ENCODE measurements around the gene POLR3F. TPM values are rescaled to one million over a fixed set of nuclear protein-coding genes. Genes with fewer than 3 reads are reported as not detected.
"Not testable (repeated sequence)": the region's sequence is repeated elsewhere in the genome, so short reads cannot be mapped to it uniquely, and the experiment has no call there.

Gene POLR3F
- total and polyA plus RNA-seq, 5 experiments from 2014 or later: 5.2 to 13.0 (median 9.3) TPM

GRCh38 chr20:18477218-18477617, 10.0 kb downstream of the POLR3F start:
- DNase-seq (no peak), ATAC-seq (no peak)
- Mint-ChIP-seq H3K36me3 (peaks cover 0 to 85% (median 23%) of the 10 kb centered on the region in 3 donors), H3K9me3 (no peaks in the 10 kb centered on the region), H3K27ac (no peak overlapping the region), H3K4me1 (peaks cover 0 to 3% (median 0%) of the 10 kb centered on the region in 4 donors), H3K4me3 (no peak overlapping the region), H3K27me3 (no peaks in the 10 kb centered on the region)
- POLR2A ChIA-PET: interaction anchor here (1.3 kb wide), 1 partner anchor 20 kb away, joined by 4 read pairs; the partner anchor contains the start of gene RBBP9

GRCh38 chr20:18477821-18478220, 10.6 kb downstream of the POLR3F start:
- DNase-seq: no peak
- Mint-ChIP-seq H3K27me3 (no peaks in the 10 kb centered on the region), H3K9me3 (no peaks in the 10 kb centered on the region), H3K27ac (peak overlapping the region in 1 of 10 donors; percentile 29), H3K36me3 (peaks cover 0 to 91% (median 28%) of the 10 kb centered on the region in 3 donors), H3K4me3 (no peak overlapping the region), H3K4me1 (peaks cover 0 to 3% (median 0%) of the 10 kb centered on the region in 4 donors)
- POLR2A ChIA-PET: interaction anchor here (1.3 kb wide), 1 partner anchor 19 kb away, joined by 4 read pairs; the partner anchor contains the start of gene RBBP9
- no peak for ATAC-seq

DNA sequence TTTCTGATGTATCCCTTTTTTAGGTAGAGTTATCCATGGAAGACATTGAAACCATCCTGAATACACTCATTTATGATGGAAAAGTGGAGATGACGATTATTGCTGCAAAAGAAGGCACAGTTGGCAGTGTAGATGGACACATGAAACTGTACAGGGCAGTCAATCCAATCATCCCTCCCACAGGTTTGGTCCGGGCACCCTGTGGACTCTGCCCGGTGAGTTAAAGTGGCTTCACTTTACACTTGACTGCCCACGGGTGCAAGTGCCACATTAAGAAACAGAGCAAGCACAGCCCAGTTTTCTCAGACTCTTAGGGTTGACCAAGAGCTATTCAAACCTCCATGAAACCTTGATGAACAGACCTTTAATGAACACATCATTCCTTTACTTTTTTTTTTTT, 14.4 kb downstream of the POLR3F start:
- no peak overlapping the region for H3K4me3 Mint-ChIP-seq
- DNase-seq (no peak), ATAC-seq (no peak)
- H3K9me3 Mint-ChIP-seq: no peaks in the 10 kb centered on the region
- H3K4me1 Mint-ChIP-seq: peaks cover 0 to 3% (median 0%) of the 10 kb centered on the region in 4 donors
- POLR2A ChIA-PET: interaction anchor here (1.9 kb wide), 1 partner anchor 15 kb away, joined by 6 read pairs; the partner anchor contains the start of gene RBBP9
- peaks cover 0 to 89% (median 17%) of the 10 kb centered on the region in 3 donors for H3K36me3 Mint-ChIP-seq
- peak overlapping the region in 2 of 10 donors; percentile 40 to 58 for H3K27ac Mint-ChIP-seq
- no peaks in the 10 kb centered on the region for H3K27me3 Mint-ChIP-seq

DNA sequence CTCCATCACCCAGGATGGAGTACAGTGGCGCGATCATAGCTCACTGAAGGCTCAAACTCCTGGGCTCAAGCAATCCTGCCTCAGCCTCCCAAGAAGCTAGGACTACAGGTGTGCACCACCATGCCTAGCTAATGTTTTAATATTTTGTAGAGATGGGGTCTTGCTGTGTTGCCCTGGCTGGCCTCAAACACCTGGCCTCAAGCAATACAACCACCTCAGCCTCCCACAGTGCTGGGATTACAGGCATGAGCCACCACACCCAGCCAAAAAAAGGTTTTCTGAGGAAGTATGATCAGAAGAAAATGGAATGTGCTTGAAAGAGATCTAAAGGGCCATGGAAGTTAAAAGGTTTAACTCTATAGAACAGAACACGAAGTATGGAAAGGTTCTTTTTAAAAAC, 21.1 kb downstream of the POLR3F start:
- Mint-ChIP-seq H3K36me3 (peaks cover 3 to 78% (median 15%) of the 10 kb centered on the region in 3 donors), H3K27ac (no peak overlapping the region), H3K4me1 (peaks cover 0 to 3% (median 0%) of the 10 kb centered on the region in 4 donors), H3K9me3 (no peaks in the 10 kb centered on the region), H3K4me3 (no peak overlapping the region), H3K27me3 (no peaks in the 10 kb centered on the region)
- no peak for ATAC-seq
- no peak for DNase-seq
- POLR2A ChIA-PET: interaction anchor here (1.0 kb wide), 1 partner anchor 21 kb away, joined by 3 read pairs; the partner anchor contains the start of genes DZANK1 and POLR3F

DNA sequence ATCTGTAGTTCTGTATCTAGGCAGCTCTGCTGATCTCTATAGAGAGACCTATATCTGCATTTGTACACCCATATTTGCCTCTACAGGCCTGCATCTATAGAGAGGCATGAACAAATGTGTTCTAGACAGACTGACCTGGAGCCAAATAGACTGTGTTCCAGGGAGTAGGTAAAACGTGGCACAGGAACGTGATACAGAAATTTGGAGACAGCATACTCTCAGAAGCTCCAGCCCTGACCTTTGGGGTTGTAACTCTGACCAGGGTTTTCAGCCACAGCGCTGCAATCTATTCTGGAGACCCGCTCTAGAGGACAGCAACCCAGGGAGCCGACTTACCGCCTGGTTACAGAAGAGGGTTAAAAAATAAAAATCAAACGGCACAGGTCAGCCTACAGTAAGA, 28.9 kb downstream of the POLR3F start:
- Mint-ChIP-seq H3K4me1 (peaks cover 11 to 19% (median 14%) of the 10 kb centered on the region in 4 donors), H3K27ac (peak overlapping the region in 9 of 10 donors; percentile 19 to 97 (median 85)), H3K36me3 (peaks cover 6 to 19% (median 10%) of the 10 kb centered on the region in 3 donors), H3K9me3 (no peaks in the 10 kb centered on the region), H3K27me3 (no peaks in the 10 kb centered on the region), H3K4me3 (peak overlapping the region; percentile 95 to 99 (median 97))
- POLR2A ChIA-PET: interaction anchor here (1.0 to 4.5 kb wide), 6 partner anchors 11 to 208 kb away, joined by 3 to 94 read pairs (median 8); partner anchors contain the start of genes DZANK1, POLR3F, SEC23B and SMIM26
- no peak for ATAC-seq
- no peak for DNase-seq

DNA sequence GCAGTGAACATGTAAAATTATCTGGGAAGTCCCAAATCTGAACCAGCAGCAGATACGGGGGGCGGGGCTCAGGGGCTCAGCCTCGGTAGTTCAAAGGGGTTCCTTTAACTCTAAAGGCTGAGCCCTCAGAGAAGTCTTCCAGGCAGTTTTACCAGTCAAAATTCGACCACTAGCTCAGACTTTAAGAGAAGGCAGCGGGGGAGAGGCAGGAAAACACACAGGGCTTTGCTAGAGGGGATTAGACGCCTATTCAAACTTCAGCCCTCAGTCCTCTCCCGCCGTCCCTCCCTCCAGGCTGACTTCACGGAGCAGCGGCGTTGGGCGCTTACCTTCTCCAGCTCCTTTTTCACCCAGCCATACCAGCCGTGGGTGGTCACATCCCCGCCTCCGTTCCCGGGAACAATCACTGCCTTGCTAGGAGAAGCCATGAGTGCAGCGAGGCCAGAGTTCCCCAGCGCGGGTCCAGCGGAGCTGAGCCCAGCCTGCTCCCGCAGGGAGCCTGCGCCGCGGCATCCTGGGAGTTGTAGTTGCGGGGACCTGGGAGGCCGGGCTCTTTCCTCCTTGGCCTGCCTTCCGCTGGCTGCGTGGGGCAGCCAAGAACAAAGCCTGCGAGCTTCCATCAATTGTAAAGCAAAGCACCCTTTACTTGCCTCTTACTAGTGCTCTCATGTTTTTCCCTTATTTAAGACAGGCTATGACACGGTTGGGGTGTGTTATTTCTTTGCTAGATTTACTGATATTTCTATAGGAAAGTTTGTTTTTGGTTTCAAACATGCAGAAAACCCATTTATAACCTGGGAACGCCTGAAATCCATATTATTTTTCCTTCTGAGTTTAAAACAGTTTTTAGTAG, 29.8 kb downstream of the POLR3F start, which contains the start of gene RBBP9:
TSS of gene RBBP9 (minus strand) at position 486 of the 853 bp plus-strand sequence. CDS start at position 428, 58 bp downstream.
- H3K27ac Mint-ChIP-seq: peak within 1 kb of the TSS; percentile 61 to 98 (median 95)
- H3K4me3 Mint-ChIP-seq: peak within 1 kb of the TSS; percentile 95 to 99 (median 97)
- POLR2A ChIA-PET: interaction anchor here (0.6 to 4.5 kb wide), 8 partner anchors 10 to 209 kb away, joined by 3 to 94 read pairs (median 6); partner anchors contain the start of genes DZANK1, POLR3F, SEC23B and SMIM26
- peaks cover 11 to 19% (median 14%) of the 10 kb centered on the region in 4 donors for H3K4me1 Mint-ChIP-seq
- no peaks in the 10 kb centered on the region for H3K9me3 Mint-ChIP-seq
- peaks cover 6 to 14% (median 10%) of the 10 kb centered on the region in 3 donors for H3K36me3 Mint-ChIP-seq
- DNase-seq (peak; percentile 54 to 86 (median 69)), ATAC-seq (peak; percentile 98 to 99)
- peaks cover 2 to 6% (median 3%) of the 10 kb centered on the region in 5 donors for H3K27me3 Mint-ChIP-seq

- Mint-ChIP-seq H3K9me3 (no peaks in the 10 kb centered on the region), H3K27ac (peak overlapping the region in 9 of 10 donors; percentile 61 to 98 (median 95)), H3K36me3 (peaks cover 6 to 10% (median 10%) of the 10 kb centered on the region in 3 donors), H3K4me1 (peaks cover 11 to 19% (median 14%) of the 10 kb centered on the region in 4 donors), H3K27me3 (peaks cover 5 to 12% (median 7%) of the 10 kb centered on the region in 5 donors), H3K4me3 (peak overlapping the region; percentile 95 to 99 (median 97))
- POLR2A ChIA-PET: interaction anchor here (1.6 to 4.5 kb wide), 5 partner anchors 9 to 69 kb away, joined by 4 to 94 read pairs (median 8); partner anchors contain the start of genes DZANK1, POLR3F, SEC23B and SMIM26
- DNase-seq (no peak), ATAC-seq (no peak)
Measured at GRCh38 chr20:18497603-18498002, 30.4 kb downstream of the POLR3F start.

DNA sequence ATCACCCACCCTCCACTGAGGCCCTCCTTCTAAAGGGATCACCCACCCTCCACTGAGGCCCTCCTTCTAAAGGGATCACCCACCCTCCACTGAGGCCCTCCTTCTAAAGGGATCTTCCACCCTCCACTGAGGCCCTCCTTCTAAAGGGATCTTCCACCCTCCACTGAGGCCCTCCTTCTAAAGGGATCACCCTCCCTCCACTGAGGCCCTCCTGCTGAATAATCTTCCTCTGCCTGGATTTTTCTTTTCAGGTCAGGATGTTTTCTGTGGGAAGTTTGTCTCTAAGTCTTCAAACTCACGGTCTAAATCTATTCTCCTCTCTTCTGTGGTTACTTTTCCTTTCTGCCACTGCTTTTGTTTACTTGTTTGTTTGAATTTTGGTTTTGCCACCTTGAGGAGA, 34.5 kb downstream of the POLR3F start:
- POLR2A ChIA-PET, ATAC-seq, H3K27ac Mint-ChIP-seq, H3K4me3 Mint-ChIP-seq, DNase-seq, H3K9me3 Mint-ChIP-seq, H3K36me3 Mint-ChIP-seq: not testable (repeated sequence)
- Mint-ChIP-seq H3K4me1 (peaks cover under 1 to 11% (median 6%) of the 10 kb centered on the region in 4 donors), H3K27me3 (peaks cover 5 to 13% (median 9%) of the 10 kb centered on the region in 5 donors)

DNA sequence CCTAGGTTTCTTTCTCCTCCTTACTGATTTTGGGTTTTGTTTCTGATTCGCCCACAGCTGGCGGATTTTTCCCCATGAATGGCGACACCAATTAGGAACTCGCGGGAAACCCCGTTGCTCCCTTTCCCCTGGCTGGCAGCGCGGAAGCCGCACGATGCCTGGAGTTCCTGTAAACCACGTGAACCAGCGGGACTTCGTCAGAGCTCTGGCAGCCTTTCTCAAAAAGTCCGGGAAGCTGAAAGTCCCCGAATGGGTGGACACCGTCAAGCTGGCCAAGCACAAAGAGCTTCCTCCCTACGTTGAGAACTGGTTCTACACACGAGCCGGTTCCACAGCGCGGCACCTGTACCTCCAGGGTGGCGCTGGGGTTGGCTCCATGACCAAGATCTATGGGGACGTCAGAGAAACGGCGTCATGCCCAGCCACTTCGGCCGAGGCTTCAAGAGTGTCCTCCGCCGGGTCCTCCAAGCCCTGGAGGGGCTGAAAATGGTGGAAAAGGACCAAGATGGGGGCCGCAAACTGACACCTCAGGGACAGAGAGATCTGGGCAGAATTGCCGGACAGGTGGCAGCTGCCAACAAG, 37.4 kb downstream of the POLR3F start:
- ATAC-seq (no peak), DNase-seq (peak in 1 of 10 donors; percentile 44)
- peaks cover 5 to 14% (median 9%) of the 10 kb centered on the region in 5 donors for H3K27me3 Mint-ChIP-seq
- peaks cover 0 to 2% (median under 1%) of the 10 kb centered on the region in 3 donors for H3K36me3 Mint-ChIP-seq
- peaks cover 13 to 30% (median 28%) of the 10 kb centered on the region in 4 donors for H3K4me1 Mint-ChIP-seq
- H3K9me3 Mint-ChIP-seq: no peaks in the 10 kb centered on the region
- no peak overlapping the region for H3K4me3 Mint-ChIP-seq
- peak overlapping the region in 2 of 10 donors; percentile 31 to 65 for H3K27ac Mint-ChIP-seq
- POLR2A ChIA-PET: interaction anchor here (0.6 to 5.1 kb wide), 3 partner anchors 7 to 38 kb away, joined by 6 to 94 read pairs (median 49); partner anchors contain the start of genes DZANK1, POLR3F and RBBP9

DNA sequence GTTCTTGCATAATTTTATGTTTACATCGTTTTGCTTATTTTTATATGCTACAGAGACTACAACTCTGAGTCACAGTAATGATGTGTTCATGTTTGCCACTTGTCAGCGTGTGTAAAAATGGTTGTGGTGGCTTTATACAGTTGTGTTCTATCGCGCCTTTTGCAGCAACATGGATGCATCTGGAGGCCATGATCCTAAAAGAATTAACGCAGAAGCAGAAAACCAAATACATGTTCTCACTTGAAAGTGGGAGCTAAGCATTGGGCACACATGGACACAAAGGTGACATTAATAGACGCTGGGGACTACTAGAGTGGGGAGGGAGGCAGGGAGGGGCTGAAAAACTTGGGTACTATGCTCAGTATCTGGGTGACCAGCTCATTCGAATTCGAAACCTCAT, 39.6 kb downstream of the POLR3F start:
- peak overlapping the region; percentile 99 to 100 (median 100) for H3K27ac Mint-ChIP-seq
- peaks cover 5 to 13% (median 8%) of the 10 kb centered on the region in 5 donors for H3K27me3 Mint-ChIP-seq
- POLR2A ChIA-PET: interaction anchor here (1.0 to 5.1 kb wide), 11 partner anchors 9 to 1545 kb away, joined by 4 to 94 read pairs (median 9); partner anchors contain the start of genes CFAP61, CRNKL1, DTD1 and DZANK1
- H3K4me3 Mint-ChIP-seq: peak overlapping the region; percentile 93 to 100 (median 99)
- H3K4me1 Mint-ChIP-seq: peaks cover 20 to 51% (median 48%) of the 10 kb centered on the region in 4 donors
- DNase-seq (peak in 2 of 10 donors; percentile 9 to 20), ATAC-seq (peak in 1 of 2 donors; percentile 0)
- peaks cover 0 to 23% (median 16%) of the 10 kb centered on the region in 3 donors for H3K36me3 Mint-ChIP-seq
- no peaks in the 10 kb centered on the region for H3K9me3 Mint-ChIP-seq

GRCh38 chr20:18507218-18508191, 40.3 kb downstream of the POLR3F start, which contains the start of gene SEC23B:
Gene SEC23B, plus strand, starts transcription at chr20:18507940. Its CDS starts 2,896 bp downstream, at chr20:18510836.
- peak; percentile 83 to 90 for ATAC-seq
- no peaks in the 10 kb centered on the region for H3K9me3 Mint-ChIP-seq
- peak within 1 kb of the TSS; percentile 93 to 100 (median 99) for H3K4me3 Mint-ChIP-seq
- peaks cover 20 to 54% (median 48%) of the 10 kb centered on the region in 4 donors for H3K4me1 Mint-ChIP-seq
- H3K36me3 Mint-ChIP-seq: peaks cover 0 to 28% (median 16%) of the 10 kb centered on the region in 3 donors
- POLR2A ChIA-PET: interaction anchor here (0.6 to 5.1 kb wide), 17 partner anchors 9 to 1545 kb away, joined by 3 to 94 read pairs (median 5); partner anchors contain the start of genes CFAP61, CRNKL1, DTD1 and DZANK1
- peaks cover 0 to 8% (median under 1%) of the 10 kb centered on the region in 5 donors for H3K27me3 Mint-ChIP-seq
- H3K27ac Mint-ChIP-seq: peak within 1 kb of the TSS; percentile 99 to 100 (median 100)
- DNase-seq: peak; percentile 90 to 100 (median 99)

Data from naive thymus-derived CD8-positive, alpha-beta T cell (primary cell).